GM12892 (cell line): ENCODE data around the gene ZNF366.

Experiments used
- DNase-seq: peaks from one replicate; pipeline ENCODE4 v3.0.0; 2011; ENCODE audit not compliant: insufficient read length
- FAIRE-seq: peaks from 2 replicates; lab custom pipeline; 2011; peaks lifted over from hg19 to GRCh38; lab: Jason Lieb, UNC
- POLR2A ChIP-seq: IDR thresholded peaks from 2 replicates; pipeline ENCODE4 v1.6.1; 2011; ENCODE audit warnings: low read depth, low read length, control low read depth
- POLR2AphosphoS5 ChIP-seq: IDR thresholded peaks from 2 replicates; pipeline ENCODE4 v1.6.1; 2011; ENCODE audit warnings: low read depth, low read length, control low read depth
- TAF1 ChIP-seq: IDR thresholded peaks from 2 replicates; pipeline ENCODE4 v1.6.1; 2011; ENCODE audit warnings: low read depth, mild to moderate bottlenecking, control low read depth, low read length, borderline replicate concordance

ZNF366 gene

GRCh38 chr5:72472666-72473422 lies 34.4 kb downstream of the ZNF366 start:
- TF ChIP-seq POLR2AphosphoS5, result no peak
- TF ChIP-seq TAF1, result no peak
- no peak for TF ChIP-seq POLR2A
- FAIRE-seq, result peak; percentile 60
- no peak for DNase-seq

- DNase-seq (no peak), FAIRE-seq (no peak)
- TF ChIP-seq POLR2AphosphoS5 (no peak), POLR2A (no peak), TAF1 (no peak)
Observed at GRCh38 chr5:72472031-72472430, 35.2 kb downstream of the ZNF366 start.

GRCh38 chr5:72470826-72471225 lies 36.4 kb downstream of the ZNF366 start:
- no peak for TF ChIP-seq POLR2A
- TF ChIP-seq TAF1, result no peak
- TF ChIP-seq POLR2AphosphoS5, result no peak
- FAIRE-seq, result no peak
- DNase-seq, result no peak

- TF ChIP-seq POLR2A, result no peak
- no peak for TF ChIP-seq POLR2AphosphoS5
- FAIRE-seq (no peak), DNase-seq (no peak)
Observed at GRCh38 chr5:72468606-72469005, 38.6 kb downstream of the ZNF366 start.

GRCh38 chr5:72468024-72468423 lies 39.2 kb downstream of the ZNF366 start:
- TF ChIP-seq POLR2AphosphoS5 (no peak), POLR2A (no peak), TAF1 (no peak)
- FAIRE-seq (no peak), DNase-seq (no peak)

GRCh38 chr5:72467461-72467860 lies 39.7 kb downstream of the ZNF366 start:
- no peak for DNase-seq
- no peak for TF ChIP-seq TAF1
- TF ChIP-seq POLR2A, result no peak
- no peak for TF ChIP-seq POLR2AphosphoS5
- FAIRE-seq, result no peak

- DNase-seq, result no peak
- FAIRE-seq, result peak; percentile 97
- TF ChIP-seq POLR2A, result peak; percentile 69
- 0 out of 2 replicates have a peak, but pooled peaks have one; percentile 9 for TF ChIP-seq POLR2AphosphoS5
- no peak for TF ChIP-seq TAF1
Observed at GRCh38 chr5:72465601-72466563, 41.3 kb downstream of the ZNF366 start.

- DNase-seq (no peak), FAIRE-seq (peak; percentile 42)
- TF ChIP-seq TAF1 (no peak), POLR2A (no peak), POLR2AphosphoS5 (no peak)
Observed at GRCh38 chr5:72465066-72465465, 42.1 kb downstream of the ZNF366 start.

GRCh38 chr5:72464071-72464470 lies 43.1 kb downstream of the ZNF366 start:
- no peak for DNase-seq
- TF ChIP-seq TAF1, result no peak
- TF ChIP-seq POLR2A, result no peak
- TF ChIP-seq POLR2AphosphoS5, result no peak
- FAIRE-seq, result no peak

GRCh38 chr5:72463449-72464052 lies 43.7 kb downstream of the ZNF366 start:
- TF ChIP-seq POLR2A (no peak), POLR2AphosphoS5 (no peak), TAF1 (no peak)
- DNase-seq, result no peak
- FAIRE-seq, result no peak

GRCh38 chr5:72460413-72460812 lies 46.8 kb downstream of the ZNF366 start:
- FAIRE-seq, result no peak
- DNase-seq, result no peak
- no peak for TF ChIP-seq POLR2A
- TF ChIP-seq TAF1, result no peak
- TF ChIP-seq POLR2AphosphoS5, result no peak

GRCh38 chr5:72459913-72460312 lies 47.3 kb downstream of the ZNF366 start:
- TF ChIP-seq POLR2A (no peak), POLR2AphosphoS5 (no peak), TAF1 (no peak)
- FAIRE-seq (no peak), DNase-seq (no peak)
